NCI-H2107 treated with DMSO at 0.1 percent for 48 hours (cell line): ENCODE measurements around the gene CTCF.

ENCODE experiments used
- DNase-seq: peaks from one replicate; lab custom pipeline; 2025; ENCODE audit not compliant: unreplicated experiment; lab: John Stamatoyannopoulos, UW

The CTCF gene

GRCh38 chr16:67662653-67663010 is 100.3 kb downstream of the CTCF start:
- DNase-seq: no peak

GRCh38 chr16:67663151-67663876 is 101.0 kb downstream of the CTCF start:
- no peak for DNase-seq

- DNase-seq: no peak
Measured at GRCh38 chr16:67663877-67664222, 101.5 kb downstream of the CTCF start.

GRCh38 chr16:67664258-67664657 is 101.9 kb downstream of the CTCF start:
- no peak for DNase-seq

- DNase-seq: no peak
Measured at GRCh38 chr16:67664871-67665270, 102.5 kb downstream of the CTCF start.

- no peak for DNase-seq
Measured at GRCh38 chr16:67665598-67665997, 103.3 kb downstream of the CTCF start.

GRCh38 chr16:67666032-67666551 is 103.8 kb downstream of the CTCF start:
- no peak for DNase-seq

GRCh38 chr16:67666559-67667452 is 104.5 kb downstream of the CTCF start, which contains the start of the genes C16orf86 and ENKD1:
TSS of gene C16orf86 (plus strand) at chr16:67666814. CDS start at chr16:67666971, 157 bp downstream.
TSS of gene ENKD1 (minus strand) at chr16:67666750. CDS start at chr16:67666442, 308 bp downstream.
- DNase-seq: peak; percentile 40

GRCh38 chr16:67667453-67667816 is 105.1 kb downstream of the CTCF start:
- no peak for DNase-seq

- peak; percentile 92 for DNase-seq
Measured at GRCh38 chr16:67667817-67668494, 105.6 kb downstream of the CTCF start.

- DNase-seq: no peak
Measured at GRCh38 chr16:67668495-67669157, 106.3 kb downstream of the CTCF start.

GRCh38 chr16:67669499-67670101 is 107.3 kb downstream of the CTCF start:
- DNase-seq: no peak

GRCh38 chr16:67672306-67672705 is 110.0 kb downstream of the CTCF start:
- DNase-seq: no peak

GRCh38 chr16:67672739-67673662 is 110.7 kb downstream of the CTCF start:
- DNase-seq: no peak

GRCh38 chr16:67673712-67674580 is 111.6 kb downstream of the CTCF start:
- DNase-seq: peak; percentile 27

- no peak for DNase-seq
Measured at GRCh38 chr16:67674851-67675578, 112.7 kb downstream of the CTCF start.

GRCh38 chr16:67675579-67675935 is 113.2 kb downstream of the CTCF start:
- DNase-seq: no peak

- no peak for DNase-seq
Measured at GRCh38 chr16:67675999-67676398, 113.7 kb downstream of the CTCF start.
